Heart right ventricle (tissue), 16 donors: ENCODE results near the gene CYBA. TPM values are rescaled to one million over a fixed set of nuclear protein-coding genes. Genes with fewer than 3 reads are reported as not detected.
"Not testable (repeated sequence)": the region's sequence is repeated elsewhere in the genome, so short reads cannot be mapped to it uniquely, and the experiment has no call there.

Experiments used
- ATAC-seq, 8 donors: fragments of 200-7000 bp; cut with Tn5 transposase; one replicate each; pipeline ENCODE4 v1.9.1; 2020; ENCODE audit warnings: mild to moderate bottlenecking in 8 of 8, moderate library complexity in 8 of 8, moderate number of reproducible peaks in 1 of 8
- DNase-seq, 2 donors: peaks; one replicate each; pipeline ENCODE4 v3.0.0-alpha.2; 2020
- H3K27ac ChIP-seq, 10 donors: fragments of 200-600 bp; sonication (generic) in 2 of 10; one replicate each; pipeline versions ENCODE4 v1.5.0 to v1.8.0; 2020 to 2022; ENCODE audit warnings: mild to moderate bottlenecking in 3 of 10
- H3K27me3 ChIP-seq, 7 donors: fragments of 200-600 bp; one replicate each; pipeline ENCODE4 v1.8.0; 2021 to 2022; ENCODE audit warnings: mild to moderate bottlenecking in 2 of 7
- H3K36me3 ChIP-seq, 9 donors: fragments of 200-600 bp; sonication (generic) in 1 of 9; one replicate each; pipeline versions ENCODE4 v1.5.0 to v1.8.0; 2020 to 2022; ENCODE audit warnings: mild to moderate bottlenecking in 2 of 9
- H3K4me1 ChIP-seq, 9 donors: fragments of 200-600 bp; sonication (generic) in 1 of 9; one replicate each; pipeline versions ENCODE4 v1.5.0 to v1.8.0; 2020 to 2022; ENCODE audit warnings: mild to moderate bottlenecking in 4 of 9
- H3K4me3 ChIP-seq, 10 donors: fragments of 200-600 bp; sonication (generic) in 2 of 10; one replicate each; pipeline versions ENCODE4 v1.5.0 to v1.8.0; 2020 to 2022; ENCODE audit warnings: mild to moderate bottlenecking in 7 of 10, moderate library complexity in 2 of 10
- H3K9me3 ChIP-seq, 11 donors: fragments of 200-600 bp in 10 of 11; sonication (generic) in 2 of 11; one replicate each; pipeline versions ENCODE4 v1.5.0 to v1.8.0; 2013 to 2022; ENCODE audit warnings: mild to moderate bottlenecking in 2 of 11, control low read depth in 1 of 11, moderate library complexity in 1 of 11
- CTCF ChIP-seq, 9 donors: fragments of 200-600 bp; sonication (generic) in 2 of 9; IDR thresholded peaks; one replicate each; pipeline versions ENCODE4 v1.5.0 to v1.8.0; 2021 to 2022; ENCODE audit warnings: antibody characterized with exemption in 9 of 9, mild to moderate bottlenecking in 5 of 9, moderate library complexity in 1 of 9
- WGBS, 2 donors: extraction: QIAGEN DNeasy Blood & Tissue Kit; methylation state at CpG; one replicate each; pipeline ENCODE4 v1.1.7; 2013; ENCODE audit warnings: inconsistent platforms in 1 of 2; 5-methylcytosine and 5-hydroxymethylcytosine counted together
- intact Hi-C, 10 donors: fragments of 100-400 bp; cut with DNase I; formaldehyde crosslinking; loops; one replicate each; pipeline versions ENCODE4 v1.11.1 to v1.14.2; 2022
- polyA plus RNA-seq, 2 donors: library from polyadenylated mRNA; stranded (reverse); fragments of 200-250 nt; gene quantifications; one replicate each; pipeline ENCODE4 v1.2.3, GENCODE V29; 2013
- total RNA-seq, 10 donors: library from RNA; stranded (reverse); fragmentation: NEBNext Ultra II Directional in 3 of 10; extraction: Animal tissue kit (Norgen Biotek cat#: 25700) in 3 of 10; gene quantifications; one replicate each; pipeline versions ENCODE4 v1.2.1 to v1.2.4, GENCODE V29; 2021 to 2023
- donor health status: Arrhythmogenic right ventricular cardiomyopathy.
- donor health status: ischemic (EF 13 %, LVEDD 7.1; RV severe dilation, severe dysfunction).
- donor health status: healthy with polysubstance abuse.
- donor health status: DM: no; HTN: yes; CAD: no.
- donor health status: DM: no; HTN: no; CAD: no.
- donor health status: ischemic (EF 25% LVEDD 6.9; RV normal size, moderate dysfunction).
- donor health status: ischemic (EF 25% LVEDD 5.7; RV mildly dilated, moderate dysfunction).
- donor health status: healthy.
- donor health status: DM: yes; HTN: yes; CAD: no.
- donor health status: Ischemic cardiomyopathy.
- donor health status: ischemic (EF 35%, LVEDD 5.7; RV mildly dilated, moderate dysfunction).
- donor health status: nonischemic (EF 11% LVEDD 7.7; RV severe dilation, severe dysfunction).
- donor health status: DM: yes; HTN: yes; CAD: no.
- donor health status: PGD.
- donor health status: ischemic (EF 29% LVEDD 5.4; RV normal size, mild dysfunction).
- donor health status: nonischemic (EF 23%, LVEDD 6.1; RV moderate dilation, normal function).

Gene CYBA
- total and polyA plus RNA-seq, 12 donors = 13.0 to 117 (median 33.6) TPM

GRCh38 chr16:88669980-88670379, 19.1 kb upstream of the CYBA start:
- H3K4me1 ChIP-seq = peaks cover 0 to 47% (median 27%) of the 10 kb centered on the region in 9 donors
- H3K27me3 ChIP-seq = no peaks in the 10 kb centered on the region
- H3K36me3 ChIP-seq = peaks cover 0 to 12% (median 0%) of the 10 kb centered on the region in 9 donors
- no peak overlapping the region for H3K4me3 ChIP-seq
- no peak for TF ChIP-seq CTCF (IDR thresholded peaks at IDR 0.05)
- no peak overlapping the region for H3K27ac ChIP-seq
- no peaks in the 10 kb centered on the region for H3K9me3 ChIP-seq
- 78 to 84% methylated on average over 10 of the region's 10 CpGs for WGBS, 2 donors
- intact Hi-C loops = loop anchor here in 1 of 10 donors (10.0 kb wide), 1 partner anchor 75 kb away; no protein-coding TSS in a partner anchor
- ATAC-seq = no peak
- no peak for DNase-seq

- ATAC-seq, DNase-seq, H3K27ac ChIP-seq, H3K4me3 ChIP-seq, H3K27me3 ChIP-seq, H3K9me3 ChIP-seq: not testable (repeated sequence)
- H3K36me3 ChIP-seq = peaks cover 0 to 12% (median 0%) of the 10 kb centered on the region in 9 donors
- H3K4me1 ChIP-seq = peaks cover 0 to 47% (median 27%) of the 10 kb centered on the region in 9 donors
- intact Hi-C loops = loop anchor here in 1 of 10 donors (10.0 kb wide), 1 partner anchor 75 kb away; no protein-coding TSS in a partner anchor
- WGBS, 2 donors = 88 to 94% methylated on average over 8 of the region's 8 CpGs
Measured at GRCh38 chr16:88669493-88669892, 18.6 kb upstream of the CYBA start.

GRCh38 chr16:88667461-88667860, 16.6 kb upstream of the CYBA start:
- intact Hi-C loops = loop anchor here in 1 of 10 donors (10.0 kb wide), 1 partner anchor 73 kb away; no protein-coding TSS in a partner anchor
- H3K9me3 ChIP-seq = no peaks in the 10 kb centered on the region
- DNase-seq = no peak
- peaks cover 2 to 42% (median 27%) of the 10 kb centered on the region in 9 donors for H3K4me1 ChIP-seq
- H3K4me3 ChIP-seq = no peak overlapping the region
- H3K36me3 ChIP-seq = peaks cover 0 to 6% (median 0%) of the 10 kb centered on the region in 9 donors
- 48 to 51% methylated on average over 5 of the region's 5 CpGs for WGBS, 2 donors
- no peak overlapping the region for H3K27ac ChIP-seq
- H3K27me3 ChIP-seq = no peaks in the 10 kb centered on the region
- TF ChIP-seq CTCF (IDR thresholded peaks at IDR 0.05) = peak in 2 of 9 donors; percentile 17 to 19
- no peak for ATAC-seq

- TF ChIP-seq CTCF (IDR thresholded peaks at IDR 0.05) = no peak
- DNase-seq = no peak
- 83% methylated on average over 3 of the region's 3 CpGs for WGBS, 2 donors
- peak overlapping the region in 4 of 10 donors; percentile 18 to 62 (median 40) for H3K27ac ChIP-seq
- intact Hi-C loops = loop anchor here in 1 of 10 donors (10.0 kb wide), 1 partner anchor 71 kb away; no protein-coding TSS in a partner anchor
- no peaks in the 10 kb centered on the region for H3K9me3 ChIP-seq
- ATAC-seq = no peak
- H3K27me3 ChIP-seq = no peaks in the 10 kb centered on the region
- no peak overlapping the region for H3K4me3 ChIP-seq
- peaks cover 2 to 45% (median 30%) of the 10 kb centered on the region in 9 donors for H3K4me1 ChIP-seq
- H3K36me3 ChIP-seq = peaks cover 0 to 6% (median 0%) of the 10 kb centered on the region in 9 donors
Measured at GRCh38 chr16:88665570-88665969, 14.7 kb upstream of the CYBA start.

GRCh38 chr16:88665148-88665547, 14.3 kb upstream of the CYBA start:
- H3K9me3 ChIP-seq = no peaks in the 10 kb centered on the region
- peak in 5 of 8 donors; percentile 8 to 31 (median 16) for ATAC-seq
- H3K4me1 ChIP-seq = peaks cover 2 to 45% (median 30%) of the 10 kb centered on the region in 9 donors
- H3K27ac ChIP-seq = peak overlapping the region in 4 of 10 donors; percentile 18 to 62 (median 46)
- intact Hi-C loops = loop anchor here in 1 of 10 donors (10.0 kb wide), 1 partner anchor 70 kb away; no protein-coding TSS in a partner anchor
- no peak overlapping the region for H3K4me3 ChIP-seq
- peaks cover 0 to 6% (median 0%) of the 10 kb centered on the region in 9 donors for H3K36me3 ChIP-seq
- H3K27me3 ChIP-seq = no peaks in the 10 kb centered on the region
- 31 to 33% methylated on average over 4 of the region's 4 CpGs for WGBS, 2 donors
- peak in 1 of 2 donors; percentile 66 for DNase-seq
- TF ChIP-seq CTCF (IDR thresholded peaks at IDR 0.05) = no peak
